ENCODE measurements around the gene ILF2.

- no peak for TF ChIP-seq EZH2 (IDR thresholded peaks at IDR 0.05; ENCODE audit: low read length)
- TF ChIP-seq, protein P1, sequence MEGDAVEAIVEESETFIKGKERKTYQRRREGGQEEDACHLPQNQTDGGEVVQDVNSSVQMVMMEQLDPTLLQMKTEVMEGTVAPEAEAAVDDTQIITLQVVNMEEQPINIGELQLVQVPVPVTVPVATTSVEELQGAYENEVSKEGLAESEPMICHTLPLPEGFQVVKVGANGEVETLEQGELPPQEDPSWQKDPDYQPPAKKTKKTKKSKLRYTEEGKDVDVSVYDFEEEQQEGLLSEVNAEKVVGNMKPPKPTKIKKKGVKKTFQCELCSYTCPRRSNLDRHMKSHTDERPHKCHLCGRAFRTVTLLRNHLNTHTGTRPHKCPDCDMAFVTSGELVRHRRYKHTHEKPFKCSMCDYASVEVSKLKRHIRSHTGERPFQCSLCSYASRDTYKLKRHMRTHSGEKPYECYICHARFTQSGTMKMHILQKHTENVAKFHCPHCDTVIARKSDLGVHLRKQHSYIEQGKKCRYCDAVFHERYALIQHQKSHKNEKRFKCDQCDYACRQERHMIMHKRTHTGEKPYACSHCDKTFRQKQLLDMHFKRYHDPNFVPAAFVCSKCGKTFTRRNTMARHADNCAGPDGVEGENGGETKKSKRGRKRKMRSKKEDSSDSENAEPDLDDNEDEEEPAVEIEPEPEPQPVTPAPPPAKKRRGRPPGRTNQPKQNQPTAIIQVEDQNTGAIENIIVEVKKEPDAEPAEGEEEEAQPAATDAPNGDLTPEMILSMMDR (optimal IDR thresholded peaks at IDR 0.05 in 1 of 3, IDR thresholded peaks at IDR 0.05 in 1 of 3, conservative IDR thresholded peaks at IDR 0.05 in 1 of 3; ENCODE audit: extremely low read depth in 1 of 3, insufficient read depth in 2 of 3, low read length in 3 of 3) = no peak
Observed at GRCh38 chr1:153682730-153683129, 11.9 kb upstream of the ILF2 start.

Measured in keratinocyte (primary cell).